WTC11 (cell line): Measurements from ENCODE around the gene TEDC2. TPM values are rescaled to one million over a fixed set of nuclear protein-coding genes. Genes with fewer than 3 reads are reported as not detected.

Experiments
- ATAC-seq: fragments of 200-7000 bp; cut with Tn5 transposase; 2 replicates; pipeline ENCODE4 v1.10.0; 2021; ENCODE audit warnings: mild to moderate bottlenecking, moderate library complexity
- CTCF ChIA-PET: fragments of 300-600 bp; sonication (Branson Sonifier 250); formaldehyde crosslinking; loops from one replicate; lab custom pipeline; 2021; ENCODE audit warnings: antibody characterized with exemption; lab: Charles Lee
- POLR2A ChIA-PET: fragments of 350-600 bp; sonication (Branson Sonifier 250); formaldehyde crosslinking; loops from one replicate; lab custom pipeline; 2021; ENCODE audit warnings: antibody characterized with exemption; lab: Charles Lee
- DNase-seq: peaks from one replicate; pipeline ENCODE4 v3.0.0; 2021; ENCODE audit warnings: low spot score
- H3K27ac Mint-ChIP-seq: 2 replicates; pipeline ENCODE4 v1.8.0; 2021; ENCODE audit warnings: mixed read lengths
- H3K27me3 Mint-ChIP-seq: 2 replicates; pipeline ENCODE4 v1.8.0; 2021; ENCODE audit warnings: low read depth, mild to moderate bottlenecking, moderate library complexity, mixed read lengths
- H3K36me3 Mint-ChIP-seq: 2 replicates; pipeline ENCODE4 v1.8.0; 2021; ENCODE audit warnings: mixed read lengths
- H3K4me1 Mint-ChIP-seq: 2 replicates; pipeline ENCODE4 v1.8.0; 2022; ENCODE audit warnings: mixed read lengths
- H3K4me3 Mint-ChIP-seq: 2 replicates; pipeline ENCODE4 v1.8.0; 2021; ENCODE audit warnings: mild to moderate bottlenecking, moderate library complexity, mixed read lengths
- H3K9me3 Mint-ChIP-seq: 2 replicates; pipeline ENCODE4 v1.8.0; 2021; ENCODE audit warnings: mixed read lengths
- CDX4 ChIP-seq: fragments of 250-450 bp; sonication (Bioruptor Pico); IDR thresholded peaks from 2 replicates; pipeline ENCODE4 v1.9.0; 2021; ENCODE audit warnings: moderate library complexity, mild to moderate bottlenecking, inconsistent platforms, borderline replicate concordance
- CREM ChIP-seq: sonication (generic); formaldehyde crosslinking; IDR thresholded peaks from 2 replicates; pipeline ENCODE4 v1.8.1; 2022; ENCODE audit warnings: mild to moderate bottlenecking, missing genetic modification reagents, moderate library complexity
- ETV6 ChIP-seq: sonication (generic); formaldehyde crosslinking; IDR thresholded peaks from 2 replicates; pipeline ENCODE4 v1.8.1; 2022; ENCODE audit warnings: mild to moderate bottlenecking, missing genetic modification reagents
- GRHL2 ChIP-seq: fragments of 250-450 bp; sonication (Bioruptor Pico); IDR thresholded peaks from 2 replicates; pipeline ENCODE4 v1.8.0; 2022; ENCODE audit warnings: mild to moderate bottlenecking, moderate library complexity; ENCODE audit not compliant: insufficient replicate concordance, severe bottlenecking
- HMGA2 ChIP-seq: fragments of 250-450 bp; sonication (Bioruptor Pico); IDR thresholded peaks from 2 replicates; pipeline ENCODE4 v1.4.0; 2021; ENCODE audit warnings: mild to moderate bottlenecking, moderate library complexity
- JAZF1 ChIP-seq: fragments of 250-450 bp; sonication (Bioruptor Pico); IDR thresholded peaks from 2 replicates; pipeline ENCODE4 v1.9.0; 2021; ENCODE audit warnings: moderate library complexity, mild to moderate bottlenecking, inconsistent platforms
- JUN ChIP-seq: sonication (generic); formaldehyde crosslinking; IDR thresholded peaks from 2 replicates; pipeline ENCODE4 v1.8.0; 2023; ENCODE audit warnings: mild to moderate bottlenecking, missing genetic modification reagents
- KAT7 ChIP-seq: sonication (generic); formaldehyde crosslinking; IDR thresholded peaks from 2 replicates; pipeline ENCODE4 v1.8.1; 2023; ENCODE audit warnings: missing genetic modification reagents, mild to moderate bottlenecking, borderline replicate concordance
- MAX ChIP-seq: sonication (generic); formaldehyde crosslinking; IDR thresholded peaks from 2 replicates; pipeline ENCODE4 v1.8.0; 2022; ENCODE audit warnings: mild to moderate bottlenecking, missing genetic modification reagents
- NFATC4 ChIP-seq: fragments of 250-450 bp; sonication (Bioruptor Pico); IDR thresholded peaks from 2 replicates; pipeline ENCODE4 v1.9.0; 2021; ENCODE audit warnings: mild to moderate bottlenecking
- NFYB ChIP-seq: sonication (generic); formaldehyde crosslinking; conservative IDR thresholded peaks from 2 replicates; pipeline ENCODE4 v1.8.0; 2022; ENCODE audit warnings: low read depth, missing genetic modification reagents
- NR3C1 ChIP-seq: sonication (generic); formaldehyde crosslinking; conservative IDR thresholded peaks from 2 replicates; pipeline ENCODE4 v1.8.1; 2023; ENCODE audit warnings: low read depth, mild to moderate bottlenecking, missing genetic modification reagents
- OVOL2 ChIP-seq: fragments of 250-450 bp; sonication (Bioruptor Pico); IDR thresholded peaks from 2 replicates; pipeline ENCODE4 v1.9.0; 2021; ENCODE audit warnings: mild to moderate bottlenecking, borderline replicate concordance
- PRDM15 ChIP-seq: sonication (generic); formaldehyde crosslinking; IDR thresholded peaks from 2 replicates; pipeline ENCODE4 v1.8.0; 2022; ENCODE audit warnings: missing genetic modification reagents
- SOX15 ChIP-seq: fragments of 250-450 bp; sonication (Bioruptor Pico); IDR thresholded peaks from 2 replicates; pipeline ENCODE4 v1.9.0; 2021; ENCODE audit warnings: mild to moderate bottlenecking
- TCF7 ChIP-seq: sonication (generic); formaldehyde crosslinking; IDR thresholded peaks from 2 replicates; pipeline ENCODE4 v1.8.0; 2022; ENCODE audit warnings: mild to moderate bottlenecking, low read depth, missing genetic modification reagents, moderate library complexity
- ZMAT4 ChIP-seq: fragments of 250-450 bp; sonication (Bioruptor Pico); IDR thresholded peaks from 2 replicates; pipeline ENCODE4 v1.9.0; 2021; ENCODE audit warnings: mild to moderate bottlenecking
- ZNF138 ChIP-seq: sonication (generic); formaldehyde crosslinking; conservative IDR thresholded peaks from 2 replicates; pipeline ENCODE4 v1.8.1; 2022; ENCODE audit warnings: mild to moderate bottlenecking, moderate library complexity, missing genetic modification reagents
- ZNF232 ChIP-seq: sonication (generic); formaldehyde crosslinking; IDR thresholded peaks from 2 replicates; pipeline ENCODE4 v1.8.0; 2022; ENCODE audit warnings: mild to moderate bottlenecking, missing genetic modification reagents
- ZNF263 ChIP-seq: sonication (generic); formaldehyde crosslinking; IDR thresholded peaks from 2 replicates; pipeline ENCODE4 v1.8.1; 2022; ENCODE audit warnings: low read depth, mild to moderate bottlenecking, moderate library complexity, missing genetic modification reagents
- ZNF423 ChIP-seq: fragments of 250-450 bp; sonication (Bioruptor Pico); IDR thresholded peaks from 2 replicates; pipeline ENCODE4 v2.1.2; 2022; ENCODE audit warnings: mild to moderate bottlenecking, moderate library complexity
- ZNF512 ChIP-seq: sonication (generic); formaldehyde crosslinking; IDR thresholded peaks from 2 replicates; pipeline ENCODE4 v1.8.1; 2022; ENCODE audit warnings: missing genetic modification reagents, borderline replicate concordance
- total RNA-seq: library from RNA; stranded (reverse); gene quantifications from 3 replicates; pipeline ENCODE4 v1.2.3, GENCODE V29; 2021

The TEDC2 gene
- total RNA-seq, 1 experiment from 2014 or later: 61.6 TPM

- peaks cover 26% of the 10 kb centered on the region for H3K27me3 Mint-ChIP-seq
- peaks cover 8% of the 10 kb centered on the region for H3K4me1 Mint-ChIP-seq
- peak overlapping the region; percentile 66 for H3K4me3 Mint-ChIP-seq
- no peak overlapping the region for H3K27ac Mint-ChIP-seq
- ChIA-PET CTCF (interaction anchor here (0.6 to 4.0 kb wide), 6 partner anchors 10 to 252 kb away, joined by 3 to 57 read pairs (median 4); partner anchors contain the start of gene TEDC2), POLR2A (interaction anchor here (0.6 to 1.1 kb wide), 4 partner anchors 38 to 55 kb away, joined by 3 read pairs; partner anchors contain the start of genes AMDHD2 and CEMP1)
- H3K36me3 Mint-ChIP-seq: no peaks in the 10 kb centered on the region
- DNase-seq: peak; percentile 45
- TF ChIP-seq MAX (CRISPR knock-in tag) (peak; percentile 27; the same call in 1 of the 2 replicates), ZMAT4 (CRISPR knock-in tag) (no peak), ZNF423 (CRISPR knock-in tag) (peak; percentile 54; the same call in 1 of the 2 replicates)
- no peaks in the 10 kb centered on the region for H3K9me3 Mint-ChIP-seq
- peak; percentile 27 for ATAC-seq
These were observed 15.8 kb downstream of the TEDC2 start for GRCh38 chr16:2475413-2476344.

GRCh38 chr16:2476345-2476720, 16.4 kb downstream of the TEDC2 start:
- H3K36me3 Mint-ChIP-seq: no peaks in the 10 kb centered on the region
- TF ChIP-seq NFYB (CRISPR knock-in tag) (no peak), HMGA2 (CRISPR knock-in tag) (no peak), SOX15 (no peak), NFATC4 (CRISPR knock-in tag) (no peak), OVOL2 (CRISPR knock-in tag) (no peak), NR3C1 (CRISPR knock-in tag) (no peak), ZNF232 (CRISPR knock-in tag) (no peak), JAZF1 (CRISPR knock-in tag) (no peak), JUN (CRISPR knock-in tag) (no peak), GRHL2 (CRISPR knock-in tag) (no peak), KAT7 (no peak), ZNF263 (CRISPR knock-in tag) (no peak), CREM (no peak), CDX4 (CRISPR knock-in tag) (no peak), PRDM15 (CRISPR knock-in tag) (no peak), TCF7 (no peak), ETV6 (CRISPR knock-in tag) (no peak), ZMAT4 (CRISPR knock-in tag) (no peak), ZNF512 (CRISPR knock-in tag) (no peak), ZNF138 (CRISPR knock-in tag) (no peak)
- POLR2A ChIA-PET: no interaction called here
- CTCF ChIA-PET: interaction anchor here (1.7 to 4.0 kb wide), 2 partner anchors 25 kb away, joined by 9 to 57 read pairs; no protein-coding TSS in a partner anchor
- no peaks in the 10 kb centered on the region for H3K9me3 Mint-ChIP-seq
- DNase-seq (no peak), ATAC-seq (no peak)
- peaks cover 25% of the 10 kb centered on the region for H3K27me3 Mint-ChIP-seq
- H3K4me1 Mint-ChIP-seq: peaks cover 8% of the 10 kb centered on the region
- peak overlapping the region; percentile 66 for H3K4me3 Mint-ChIP-seq
- H3K27ac Mint-ChIP-seq: no peak overlapping the region
